Effector memory CD4-positive, alpha-beta T cell (primary cell): ENCODE data around the gene C7orf33.

Experiments used
- DNase-seq, 3 donors: peaks; one replicate each; pipeline ENCODE4 v3.0.0-alpha.2; 2020
- H3K27ac ChIP-seq: 2 replicates; pipeline ENCODE4 v1.7.0; 2013; ENCODE audit warnings: mild to moderate bottlenecking, low read length, moderate library complexity; ENCODE audit not compliant: insufficient read depth, poor library complexity, severe bottlenecking
- H3K27me3 ChIP-seq: replicated peaks from 2 replicates; pipeline ENCODE4 v1.7.0; 2013; ENCODE audit warnings: mild to moderate bottlenecking, low read length; ENCODE audit not compliant: insufficient read depth, control insufficient read depth, poor library complexity, severe bottlenecking
- H3K36me3 ChIP-seq: 2 replicates; pipeline ENCODE4 v1.7.0; 2013; ENCODE audit warnings: mild to moderate bottlenecking, low read length, moderate library complexity; ENCODE audit not compliant: control insufficient read depth, insufficient read depth
- H3K4me1 ChIP-seq: 2 replicates; pipeline ENCODE4 v1.7.0; 2013; ENCODE audit warnings: low read length, mild to moderate bottlenecking; ENCODE audit not compliant: control insufficient read depth, insufficient read depth, poor library complexity, severe bottlenecking
- H3K4me3 ChIP-seq: 2 replicates; pipeline ENCODE4 v1.7.0; 2013; ENCODE audit warnings: low read length, low read depth, mild to moderate bottlenecking; ENCODE audit not compliant: insufficient read depth, poor library complexity, severe bottlenecking
- H3K9me3 ChIP-seq: 2 replicates; pipeline ENCODE4 v1.7.0; 2013; ENCODE audit warnings: mild to moderate bottlenecking, low read length, moderate library complexity; ENCODE audit not compliant: control insufficient read depth

Gene C7orf33

DNA sequence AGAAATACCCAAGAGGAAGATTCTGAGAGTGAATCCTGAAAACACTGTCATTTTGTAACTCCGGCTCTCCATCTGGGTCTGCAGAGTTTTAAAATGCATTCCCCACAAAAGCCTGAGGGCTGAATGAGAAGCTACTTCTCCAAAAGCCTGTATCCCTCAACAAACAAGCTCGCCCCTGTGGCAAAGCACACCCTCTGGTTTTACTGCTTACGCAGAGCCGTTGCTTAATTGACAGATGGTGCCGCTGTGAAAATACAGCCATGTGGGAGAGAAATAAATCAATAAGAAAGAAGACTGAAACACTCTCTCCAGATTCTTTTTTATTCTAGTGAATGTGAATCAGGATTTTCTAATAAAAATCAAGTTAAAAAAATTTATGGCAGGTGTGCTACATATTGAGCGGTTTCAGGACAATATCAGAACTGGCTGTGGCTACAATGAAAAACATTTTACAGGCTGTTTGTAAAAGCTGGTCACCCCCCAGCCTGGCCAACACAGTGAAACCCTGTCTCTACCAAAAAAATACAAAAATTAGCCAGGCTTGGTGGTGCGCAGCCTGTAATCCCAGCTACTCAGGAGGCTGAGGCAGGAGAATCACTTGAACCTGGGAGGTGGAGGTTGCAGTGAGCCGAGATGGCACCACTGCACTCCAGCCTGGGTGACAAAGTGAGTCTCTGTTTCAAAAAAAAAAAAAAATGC is 32.5 kb downstream of the C7orf33 start:
- DNase-seq, result no peak
- H3K9me3 ChIP-seq, result no peaks in the 10 kb centered on the region
- H3K27me3 ChIP-seq, result no peaks in the 10 kb centered on the region
- no peak overlapping the region for H3K4me3 ChIP-seq
- H3K36me3 ChIP-seq, result no peaks in the 10 kb centered on the region
- no peak overlapping the region for H3K27ac ChIP-seq
- H3K4me1 ChIP-seq, result no peaks in the 10 kb centered on the region

DNA sequence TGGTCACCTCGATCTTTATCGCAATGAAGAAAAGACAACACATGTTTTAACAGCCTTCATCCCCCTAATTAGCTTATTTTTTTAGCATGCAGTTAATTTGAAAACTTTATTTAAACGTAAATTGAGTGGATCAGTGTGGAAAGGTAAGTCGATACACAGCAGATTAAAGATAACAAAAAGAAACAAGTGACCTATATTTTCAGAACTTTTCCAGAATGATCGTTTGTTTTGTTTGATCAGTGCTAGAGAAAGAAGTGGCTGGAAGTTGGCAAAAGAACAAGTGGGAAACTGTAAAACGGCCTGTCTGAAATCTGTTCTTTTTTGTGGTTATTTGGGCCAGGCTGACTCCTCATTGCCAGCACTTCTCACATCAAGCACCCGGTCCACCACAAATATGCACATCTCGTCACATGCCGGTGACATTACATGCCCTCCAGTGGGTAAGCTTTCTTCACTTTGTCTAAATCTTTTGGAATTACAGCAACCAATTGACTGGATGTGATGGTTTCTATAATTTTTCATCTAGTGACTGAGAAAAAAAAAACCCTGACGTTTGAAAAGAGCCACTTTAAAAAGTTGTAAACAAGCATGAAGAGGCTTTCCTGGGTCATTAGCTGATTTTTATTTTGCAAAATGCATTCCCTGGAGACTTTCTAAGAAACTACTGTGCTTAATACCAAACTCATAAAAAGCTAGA is 33.2 kb downstream of the C7orf33 start:
- no peak for DNase-seq
- no peak overlapping the region for H3K27ac ChIP-seq
- H3K9me3 ChIP-seq, result no peaks in the 10 kb centered on the region
- peaks cover 1% of the 10 kb centered on the region for H3K4me1 ChIP-seq
- H3K27me3 ChIP-seq, result no peaks in the 10 kb centered on the region
- H3K36me3 ChIP-seq, result no peaks in the 10 kb centered on the region
- no peak overlapping the region for H3K4me3 ChIP-seq

GRCh38 chr7:148624735-148625134 is 34.2 kb downstream of the C7orf33 start:
- Histone ChIP-seq H3K9me3 (no peaks in the 10 kb centered on the region), H3K36me3 (no peaks in the 10 kb centered on the region), H3K27ac (no peak overlapping the region), H3K4me1 (peaks cover 8% of the 10 kb centered on the region), H3K27me3 (no peaks in the 10 kb centered on the region), H3K4me3 (no peak overlapping the region)
- no peak for DNase-seq

DNA sequence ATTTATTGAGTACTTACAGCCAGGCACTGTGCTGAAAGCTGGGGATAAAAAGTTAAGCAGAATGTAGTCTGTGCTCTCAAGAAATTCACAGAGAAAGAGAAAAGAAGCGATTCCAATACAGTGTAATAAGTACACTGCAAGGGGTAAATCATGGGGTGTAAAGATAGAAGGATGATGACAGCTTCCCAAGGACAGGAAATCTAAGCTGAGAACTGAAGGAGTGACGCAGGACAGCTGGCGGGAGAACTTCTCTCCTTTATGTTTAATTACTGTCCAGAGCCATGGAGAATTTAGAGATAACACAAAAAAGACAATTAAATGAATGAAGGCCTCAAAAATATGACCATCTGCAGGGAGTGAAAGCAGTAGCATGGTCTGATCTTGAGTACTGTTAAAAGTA is 34.8 kb downstream of the C7orf33 start:
- H3K9me3 ChIP-seq, result no peaks in the 10 kb centered on the region
- peaks cover 8% of the 10 kb centered on the region for H3K4me1 ChIP-seq
- DNase-seq, result no peak
- no peaks in the 10 kb centered on the region for H3K27me3 ChIP-seq
- H3K27ac ChIP-seq, result no peak overlapping the region
- H3K4me3 ChIP-seq, result no peak overlapping the region
- no peaks in the 10 kb centered on the region for H3K36me3 ChIP-seq

DNA sequence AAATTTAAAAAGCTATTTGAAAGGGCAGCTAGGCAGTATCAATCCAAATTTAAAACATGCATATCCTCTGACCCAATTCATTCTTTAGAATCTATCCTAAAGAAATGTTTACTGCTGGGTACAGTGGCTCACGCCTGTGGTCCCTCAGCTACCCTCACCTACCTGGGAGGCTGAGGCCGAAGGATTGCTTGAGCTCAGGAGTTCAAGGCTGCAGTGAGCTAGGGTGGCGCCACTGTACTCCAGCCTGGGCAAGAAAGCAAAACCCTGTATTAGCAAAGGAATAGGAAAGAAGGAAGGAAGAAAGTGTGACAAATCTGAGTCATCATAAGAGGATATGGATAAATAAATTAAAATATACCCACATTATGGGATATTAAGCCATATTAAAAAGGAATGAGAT is 36.3 kb downstream of the C7orf33 start:
- no peak for DNase-seq
- H3K27ac ChIP-seq, result no peak overlapping the region
- no peaks in the 10 kb centered on the region for H3K27me3 ChIP-seq
- H3K9me3 ChIP-seq, result no peaks in the 10 kb centered on the region
- H3K4me1 ChIP-seq, result peaks cover 8% of the 10 kb centered on the region
- H3K36me3 ChIP-seq, result no peaks in the 10 kb centered on the region
- H3K4me3 ChIP-seq, result no peak overlapping the region

GRCh38 chr7:148628011-148628410 is 37.4 kb downstream of the C7orf33 start:
- peaks cover 8% of the 10 kb centered on the region for H3K4me1 ChIP-seq

DNA sequence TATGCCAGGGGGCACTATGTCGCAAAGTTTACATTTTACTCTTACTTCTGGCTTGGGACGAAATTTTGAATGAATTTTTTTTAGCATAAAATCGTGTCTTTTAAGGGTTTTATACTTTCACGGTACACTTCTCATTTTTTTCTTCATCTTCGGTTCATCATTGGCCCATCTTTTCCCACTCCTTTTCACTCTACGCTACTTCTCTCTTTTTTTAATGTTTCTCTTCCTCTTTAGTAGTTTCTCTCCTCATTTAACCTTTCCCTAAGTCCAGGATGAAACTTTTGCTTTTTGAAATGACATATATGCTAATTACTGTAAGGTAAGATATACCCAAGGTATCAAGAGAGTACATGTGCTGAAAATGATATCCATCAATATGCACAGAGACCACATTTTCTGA is 39.5 kb downstream of the C7orf33 start:
- no peak for DNase-seq
- no peaks in the 10 kb centered on the region for H3K27me3 ChIP-seq
- no peak overlapping the region for H3K27ac ChIP-seq
- no peak overlapping the region for H3K4me3 ChIP-seq
- H3K36me3 ChIP-seq, result no peaks in the 10 kb centered on the region
- peaks cover 14% of the 10 kb centered on the region for H3K4me1 ChIP-seq
- no peaks in the 10 kb centered on the region for H3K9me3 ChIP-seq

More at GRCh38 chr7:148628011-148628410, 37.4 kb downstream of the C7orf33 start:
- Histone ChIP-seq H3K27me3 (no peaks in the 10 kb centered on the region), H3K36me3 (no peaks in the 10 kb centered on the region), H3K27ac (no peak overlapping the region), H3K4me3 (no peak overlapping the region), H3K9me3 (no peaks in the 10 kb centered on the region)
- no peak for DNase-seq

DNA sequence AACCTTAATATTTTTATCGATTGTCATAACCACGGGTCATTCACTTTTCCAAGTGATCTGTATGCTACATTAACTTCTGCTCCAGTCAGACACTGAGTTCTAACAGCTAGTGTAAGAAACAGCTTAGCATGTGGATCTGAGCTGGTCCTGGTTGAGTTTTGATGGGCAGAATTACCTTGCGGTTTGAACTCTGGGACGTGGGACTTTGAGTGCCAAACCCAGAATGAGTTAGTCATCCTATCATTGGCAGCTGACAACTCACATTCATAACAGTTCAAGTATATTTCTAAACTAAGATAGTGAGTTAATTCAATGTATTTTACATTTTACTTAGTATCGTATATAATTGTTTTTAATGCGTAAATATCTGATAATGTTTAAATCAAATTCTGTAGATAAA is 43.2 kb downstream of the C7orf33 start:
- Histone ChIP-seq H3K36me3 (no peaks in the 10 kb centered on the region), H3K27me3 (no peaks in the 10 kb centered on the region), H3K4me3 (no peak overlapping the region), H3K27ac (no peak overlapping the region), H3K9me3 (no peaks in the 10 kb centered on the region), H3K4me1 (peaks cover 13% of the 10 kb centered on the region)
- no peak for DNase-seq

GRCh38 chr7:148637094-148637493 is 46.5 kb downstream of the C7orf33 start:
- H3K9me3 ChIP-seq, result no peaks in the 10 kb centered on the region
- peaks cover 6% of the 10 kb centered on the region for H3K4me1 ChIP-seq
- H3K27me3 ChIP-seq, result no peaks in the 10 kb centered on the region
- no peak overlapping the region for H3K27ac ChIP-seq
- H3K36me3 ChIP-seq, result no peaks in the 10 kb centered on the region
- DNase-seq, result no peak
- H3K4me3 ChIP-seq, result no peak overlapping the region

DNA sequence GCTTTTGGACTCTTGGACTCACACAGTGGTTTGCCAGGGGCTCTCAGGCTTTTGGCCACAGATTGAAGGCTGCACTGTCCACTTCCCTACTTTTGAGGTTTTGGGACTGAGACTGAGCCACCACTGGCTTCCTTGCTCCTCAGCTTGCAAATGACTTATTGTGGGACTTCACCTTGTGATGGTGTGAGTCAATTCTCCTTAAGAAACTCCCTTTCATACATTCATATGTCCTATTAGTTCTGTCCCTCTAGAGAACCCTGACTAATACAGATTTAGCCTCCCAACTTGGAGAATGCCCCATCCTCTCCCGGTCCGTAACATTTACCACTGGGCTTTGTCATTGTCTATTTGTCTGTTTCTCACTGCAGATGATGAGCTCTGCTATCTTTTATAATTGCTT is 55.3 kb downstream of the C7orf33 start:
- H3K4me1 ChIP-seq, result no peaks in the 10 kb centered on the region
- no peaks in the 10 kb centered on the region for H3K9me3 ChIP-seq
- no peak overlapping the region for H3K27ac ChIP-seq
- H3K36me3 ChIP-seq, result no peaks in the 10 kb centered on the region
- no peak overlapping the region for H3K4me3 ChIP-seq
- DNase-seq, result no peak
- no peaks in the 10 kb centered on the region for H3K27me3 ChIP-seq
